Panc1 (cell line): ENCODE measurements around the gene AHRR.
"Not testable (repeated sequence)": the region's sequence is repeated elsewhere in the genome, so short reads cannot be mapped to it uniquely, and the experiment has no call there.

ENCODE experiments used
- POLR2AphosphoS5 ChIP-seq: IDR thresholded peaks from 2 replicates; pipeline ENCODE4 v1.6.1; 2012; ENCODE audit warnings: mild to moderate bottlenecking, low read depth, low read length, moderate library complexity
- TCF7L2 ChIP-seq: IDR thresholded peaks from 2 replicates; pipeline ENCODE4 v1.6.1; 2011; ENCODE audit warnings: mild to moderate bottlenecking, low read depth, low read length, inconsistent platforms
- TF ChIP-seq, protein P1 (sequence below): fragments of 450-650 bp; IDR thresholded peaks from 2 replicates; pipeline ENCODE4 v1.5.1; 2017; ENCODE audit warnings: mild to moderate bottlenecking
- TF ChIP-seq, protein P2 (sequence below), 2 experiments: IDR thresholded peaks; 2 replicates each; pipeline ENCODE4 v1.6.1; 2011 to 2012; ENCODE audit warnings: low read depth in 2 of 2, control low read depth in 1 of 2, low read length in 1 of 2, mild to moderate bottlenecking in 1 of 2, moderate library complexity in 1 of 2; ENCODE audit not compliant: insufficient read depth in 1 of 2

DNA sequence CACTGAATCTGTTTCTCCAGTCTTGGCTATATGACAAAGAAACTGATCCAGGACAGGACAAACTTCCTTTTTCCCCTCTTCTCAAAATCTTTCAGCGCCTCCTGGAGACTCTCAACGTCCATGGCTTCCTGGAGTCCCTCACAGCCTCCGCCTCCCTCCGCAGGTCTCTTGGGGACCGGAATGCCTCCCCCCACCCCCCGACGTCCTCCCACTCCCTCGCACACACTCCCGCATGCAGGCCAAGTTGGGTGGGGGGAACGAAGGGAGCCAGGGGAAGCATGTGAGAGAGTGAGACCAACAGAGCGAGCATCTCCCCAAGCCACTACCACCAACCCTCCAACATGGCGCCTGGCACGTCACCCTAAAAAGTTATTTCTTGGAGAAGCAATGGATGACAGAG is 31.3 kb upstream of the AHRR start:
- TF ChIP-seq, protein P1, sequence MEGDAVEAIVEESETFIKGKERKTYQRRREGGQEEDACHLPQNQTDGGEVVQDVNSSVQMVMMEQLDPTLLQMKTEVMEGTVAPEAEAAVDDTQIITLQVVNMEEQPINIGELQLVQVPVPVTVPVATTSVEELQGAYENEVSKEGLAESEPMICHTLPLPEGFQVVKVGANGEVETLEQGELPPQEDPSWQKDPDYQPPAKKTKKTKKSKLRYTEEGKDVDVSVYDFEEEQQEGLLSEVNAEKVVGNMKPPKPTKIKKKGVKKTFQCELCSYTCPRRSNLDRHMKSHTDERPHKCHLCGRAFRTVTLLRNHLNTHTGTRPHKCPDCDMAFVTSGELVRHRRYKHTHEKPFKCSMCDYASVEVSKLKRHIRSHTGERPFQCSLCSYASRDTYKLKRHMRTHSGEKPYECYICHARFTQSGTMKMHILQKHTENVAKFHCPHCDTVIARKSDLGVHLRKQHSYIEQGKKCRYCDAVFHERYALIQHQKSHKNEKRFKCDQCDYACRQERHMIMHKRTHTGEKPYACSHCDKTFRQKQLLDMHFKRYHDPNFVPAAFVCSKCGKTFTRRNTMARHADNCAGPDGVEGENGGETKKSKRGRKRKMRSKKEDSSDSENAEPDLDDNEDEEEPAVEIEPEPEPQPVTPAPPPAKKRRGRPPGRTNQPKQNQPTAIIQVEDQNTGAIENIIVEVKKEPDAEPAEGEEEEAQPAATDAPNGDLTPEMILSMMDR = not testable (repeated sequence)
- TF ChIP-seq, protein P2, sequence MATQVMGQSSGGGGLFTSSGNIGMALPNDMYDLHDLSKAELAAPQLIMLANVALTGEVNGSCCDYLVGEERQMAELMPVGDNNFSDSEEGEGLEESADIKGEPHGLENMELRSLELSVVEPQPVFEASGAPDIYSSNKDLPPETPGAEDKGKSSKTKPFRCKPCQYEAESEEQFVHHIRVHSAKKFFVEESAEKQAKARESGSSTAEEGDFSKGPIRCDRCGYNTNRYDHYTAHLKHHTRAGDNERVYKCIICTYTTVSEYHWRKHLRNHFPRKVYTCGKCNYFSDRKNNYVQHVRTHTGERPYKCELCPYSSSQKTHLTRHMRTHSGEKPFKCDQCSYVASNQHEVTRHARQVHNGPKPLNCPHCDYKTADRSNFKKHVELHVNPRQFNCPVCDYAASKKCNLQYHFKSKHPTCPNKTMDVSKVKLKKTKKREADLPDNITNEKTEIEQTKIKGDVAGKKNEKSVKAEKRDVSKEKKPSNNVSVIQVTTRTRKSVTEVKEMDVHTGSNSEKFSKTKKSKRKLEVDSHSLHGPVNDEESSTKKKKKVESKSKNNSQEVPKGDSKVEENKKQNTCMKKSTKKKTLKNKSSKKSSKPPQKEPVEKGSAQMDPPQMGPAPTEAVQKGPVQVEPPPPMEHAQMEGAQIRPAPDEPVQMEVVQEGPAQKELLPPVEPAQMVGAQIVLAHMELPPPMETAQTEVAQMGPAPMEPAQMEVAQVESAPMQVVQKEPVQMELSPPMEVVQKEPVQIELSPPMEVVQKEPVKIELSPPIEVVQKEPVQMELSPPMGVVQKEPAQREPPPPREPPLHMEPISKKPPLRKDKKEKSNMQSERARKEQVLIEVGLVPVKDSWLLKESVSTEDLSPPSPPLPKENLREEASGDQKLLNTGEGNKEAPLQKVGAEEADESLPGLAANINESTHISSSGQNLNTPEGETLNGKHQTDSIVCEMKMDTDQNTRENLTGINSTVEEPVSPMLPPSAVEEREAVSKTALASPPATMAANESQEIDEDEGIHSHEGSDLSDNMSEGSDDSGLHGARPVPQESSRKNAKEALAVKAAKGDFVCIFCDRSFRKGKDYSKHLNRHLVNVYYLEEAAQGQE (IDR thresholded peaks at IDR 0.05; ENCODE audit: insufficient read depth in 1 of 2, low read depth in 2 of 2, low read length in 1 of 2) = not testable (repeated sequence)
- TF ChIP-seq POLR2AphosphoS5, TCF7L2: not testable (repeated sequence)
